HEK293 (cell line): Measurements from ENCODE around the gene MSANTD2.

Experiments
- CTCF ChIA-PET: fragments of 350-600 bp; formaldehyde crosslinking; extraction: SDS; loops from one replicate; lab custom pipeline; 2021; ENCODE audit warnings: antibody characterized with exemption; lab: Yijun Ruan, JAX
- POLR2A ChIA-PET: fragments of 300-600 bp; formaldehyde crosslinking; extraction: SDS; loops from one replicate; lab custom pipeline; 2020; ENCODE audit warnings: antibody characterized with exemption, inconsistent platforms; lab: Yijun Ruan, JAX
- H3K27ac ChIP-seq: fragments of 200-500 bp; sonication (Bioruptor generic); 2 replicates; pipeline ENCODE4 v1.5.1; 2014; ENCODE audit warnings: low read depth, low read length, control low read depth, inconsistent platforms; ENCODE audit errors: extremely low read depth
- H3K36me3 ChIP-seq, 2 experiments: fragments of 200-500 bp in 1 of 2; sonication (Bioruptor generic) in 1 of 2; 1 replicate in 1 of 2; 2 replicates in 1 of 2; pipeline ENCODE4 v1.5.1; 2014 to 2017; ENCODE audit warnings: inconsistent platforms in 2 of 2, low read length in 2 of 2; ENCODE audit not compliant: control insufficient read depth in 2 of 2, insufficient read depth in 1 of 2
- H3K4me1 ChIP-seq: fragments of 200-500 bp; sonication (Bioruptor generic); 2 replicates; pipeline ENCODE4 v1.5.1; 2014; ENCODE audit warnings: mild to moderate bottlenecking, low read length, inconsistent platforms; ENCODE audit not compliant: control insufficient read depth, insufficient read depth
- H3K4me3 ChIP-seq: 2 replicates; pipeline ENCODE4 v1.5.1; 2011; ENCODE audit warnings: low read depth, mild to moderate bottlenecking, control low read depth, low read length, moderate library complexity
- H3K9me3 ChIP-seq: fragments of 200-500 bp; sonication (Bioruptor generic); 2 replicates; pipeline ENCODE4 v1.5.1; 2014; ENCODE audit warnings: low read depth, low read length, inconsistent platforms; ENCODE audit not compliant: control insufficient read depth, insufficient read depth
- EGR2 ChIP-seq: fragments of 450-650 bp; formaldehyde crosslinking; IDR thresholded peaks from 2 replicates; pipeline ENCODE4 v1.5.1; 2016; ENCODE audit warnings: low read depth, missing biosample characterization, missing genetic modification characterization
- KLF17 ChIP-seq: fragments of 450-650 bp; formaldehyde crosslinking; IDR thresholded peaks from 2 replicates; pipeline ENCODE4 v1.5.1; 2016; ENCODE audit warnings: missing biosample characterization, missing genetic modification characterization
- SALL2 ChIP-seq: fragments of 450-650 bp; formaldehyde crosslinking; IDR thresholded peaks from 2 replicates; pipeline ENCODE4 v1.5.0; 2017; ENCODE audit warnings: missing biosample characterization, mild to moderate bottlenecking, missing genetic modification characterization, borderline replicate concordance
- TSHZ1 ChIP-seq: fragments of 450-650 bp; formaldehyde crosslinking; IDR thresholded peaks from 2 replicates; pipeline ENCODE4 v1.5.1; 2016; ENCODE audit warnings: missing biosample characterization, missing genetic modification characterization, borderline replicate concordance
- ZBTB44 ChIP-seq: fragments of 450-650 bp; IDR thresholded peaks from 2 replicates; pipeline ENCODE4 v1.5.1; 2018; ENCODE audit warnings: missing biosample characterization, mild to moderate bottlenecking, missing genetic modification characterization
- ZFHX2 ChIP-seq: fragments of 450-650 bp; formaldehyde crosslinking; conservative IDR thresholded peaks from 2 replicates; pipeline ENCODE4 v1.5.1; 2016; ENCODE audit warnings: missing biosample characterization, missing genetic modification characterization
- ZNF10 ChIP-seq: fragments of 450-650 bp; formaldehyde crosslinking; IDR thresholded peaks from 2 replicates; pipeline ENCODE4 v1.5.1; 2017; ENCODE audit warnings: missing biosample characterization, missing genetic modification characterization
- ZNF146 ChIP-seq: fragments of 450-650 bp; formaldehyde crosslinking; IDR thresholded peaks from 2 replicates; pipeline ENCODE4 v1.5.1; 2016; ENCODE audit warnings: missing biosample characterization, missing genetic modification characterization
- ZNF19 ChIP-seq: fragments of 450-650 bp; formaldehyde crosslinking; IDR thresholded peaks from 2 replicates; pipeline ENCODE4; 2016; ENCODE audit warnings: missing biosample characterization, missing genetic modification characterization, low read depth
- ZNF302 ChIP-seq: fragments of 450-650 bp; formaldehyde crosslinking; IDR thresholded peaks from 2 replicates; pipeline ENCODE4 v1.5.1; 2016; ENCODE audit warnings: missing biosample characterization, missing genetic modification characterization, low read depth
- ZNF366 ChIP-seq: fragments of 450-650 bp; formaldehyde crosslinking; conservative IDR thresholded peaks from 2 replicates; pipeline ENCODE4 v1.5.1; 2016; ENCODE audit warnings: missing biosample characterization, missing genetic modification characterization
- ZNF513 ChIP-seq: fragments of 450-650 bp; IDR thresholded peaks from 2 replicates; pipeline ENCODE4 v1.5.1; 2018; ENCODE audit warnings: missing biosample characterization, missing genetic modification characterization
- ZNF629 ChIP-seq: fragments of 450-650 bp; formaldehyde crosslinking; IDR thresholded peaks from 2 replicates; pipeline ENCODE4 v1.5.1; 2017; ENCODE audit warnings: missing biosample characterization, missing genetic modification characterization
- TF ChIP-seq, protein P1 (sequence below): fragments of 450-650 bp; formaldehyde crosslinking; IDR thresholded peaks from 2 replicates; pipeline ENCODE4 v1.5.1; 2016; ENCODE audit warnings: missing biosample characterization, missing genetic modification characterization

The MSANTD2 gene

DNA sequence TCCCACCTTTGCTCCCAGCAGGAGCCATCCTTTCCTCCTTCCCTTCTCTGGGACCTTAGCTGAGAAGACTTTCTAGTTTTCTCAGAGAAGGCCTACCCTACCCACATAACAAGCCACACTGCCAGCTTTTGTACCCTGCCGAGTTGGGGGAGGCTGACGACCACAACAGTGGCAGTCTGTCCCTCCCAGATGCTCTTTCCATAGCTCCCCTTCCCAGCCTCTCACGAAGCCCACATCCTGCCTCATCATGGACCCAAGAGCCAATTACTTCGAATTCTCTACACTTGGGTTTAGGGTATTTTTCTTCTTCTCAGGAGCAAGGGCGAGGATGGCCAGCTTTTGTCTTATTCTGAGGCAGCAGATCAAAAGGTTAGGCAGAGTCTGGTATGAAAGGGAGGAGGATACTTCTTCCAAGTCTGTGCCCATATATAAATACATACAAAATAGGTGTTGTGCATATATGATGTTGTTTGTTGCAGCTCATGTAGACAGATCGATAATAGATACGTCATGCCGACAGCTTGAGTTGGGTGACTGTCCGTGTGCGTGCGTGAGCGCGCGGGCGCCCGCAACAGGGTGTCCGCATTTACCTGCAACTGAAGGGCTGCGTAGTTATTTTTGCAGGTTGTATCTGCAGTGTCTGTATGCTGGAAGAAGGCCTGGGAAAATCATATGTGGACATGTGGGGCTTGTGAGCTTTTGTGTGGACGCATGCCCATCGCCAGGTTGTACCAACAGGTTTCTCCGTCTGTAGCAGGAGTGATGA lies 61.3 kb downstream of the MSANTD2 start (continued):
- no peak for TF ChIP-seq KLF17 (tag by site-specific recombination)
- TF ChIP-seq ZNF10 (tag by site-specific recombination) = no peak

- Histone ChIP-seq H3K4me1 (no peaks in the 10 kb centered on the region; the same call in 1 of the 2 replicates), H3K27ac (no peak overlapping the region), H3K9me3 (no peaks in the 10 kb centered on the region), H3K4me3 (no peak overlapping the region), H3K36me3 (no peaks in the 10 kb centered on the region)
- CTCF ChIA-PET = no interaction called here
- TF ChIP-seq ZFHX2 (tag by site-specific recombination) = peak; percentile 50; the same call in 1 of the 2 replicates
- TF ChIP-seq EGR2 (tag by site-specific recombination) = peak; percentile 76
- no peak for TF ChIP-seq ZNF366 (tag by site-specific recombination)
- POLR2A ChIA-PET = no interaction called here
These were observed 62.4 kb downstream of the MSANTD2 start for GRCh38 chr11:124737638-124738305.

DNA sequence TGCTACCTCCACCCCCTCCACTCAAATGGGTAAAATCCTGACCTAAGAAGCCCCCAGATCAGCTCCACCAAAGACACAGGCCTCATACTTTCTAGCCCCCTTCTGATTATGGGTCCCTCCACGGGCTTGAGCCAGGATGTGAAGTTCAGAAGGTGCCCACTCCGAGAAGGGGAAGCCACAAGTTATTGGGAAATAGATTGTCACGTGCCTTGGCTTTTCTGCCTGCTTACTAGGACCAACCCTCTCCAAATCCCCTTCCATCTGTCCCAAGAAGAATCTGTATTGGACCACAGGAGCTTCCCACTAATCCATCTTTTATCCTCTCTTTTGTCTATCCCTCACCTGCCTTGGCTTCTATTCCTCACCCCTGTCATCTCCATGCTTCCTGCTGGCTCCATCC lies 63.5 kb downstream of the MSANTD2 start:
- CTCF ChIA-PET = no interaction called here

GRCh38 chr11:124732230-124732629 lies 68.0 kb downstream of the MSANTD2 start:
- Histone ChIP-seq H3K4me3 (no peak overlapping the region), H3K27ac (no peak overlapping the region), H3K36me3 (no peaks in the 10 kb centered on the region), H3K9me3 (no peaks in the 10 kb centered on the region), H3K4me1 (no peaks in the 10 kb centered on the region)
- POLR2A ChIA-PET = no interaction called here
- CTCF ChIA-PET = interaction anchor here (0.9 kb wide), 1 partner anchor 15 kb away, joined by 3 read pairs; no protein-coding TSS in a partner anchor
- TF ChIP-seq SALL2 (tag by site-specific recombination) (no peak), TSHZ1 (no peak), ZNF19 (tag by site-specific recombination) (no peak), ZNF629 (tag by site-specific recombination) (no peak), ZNF146 (tag by site-specific recombination) (no peak)
- TF ChIP-seq, protein P1, sequence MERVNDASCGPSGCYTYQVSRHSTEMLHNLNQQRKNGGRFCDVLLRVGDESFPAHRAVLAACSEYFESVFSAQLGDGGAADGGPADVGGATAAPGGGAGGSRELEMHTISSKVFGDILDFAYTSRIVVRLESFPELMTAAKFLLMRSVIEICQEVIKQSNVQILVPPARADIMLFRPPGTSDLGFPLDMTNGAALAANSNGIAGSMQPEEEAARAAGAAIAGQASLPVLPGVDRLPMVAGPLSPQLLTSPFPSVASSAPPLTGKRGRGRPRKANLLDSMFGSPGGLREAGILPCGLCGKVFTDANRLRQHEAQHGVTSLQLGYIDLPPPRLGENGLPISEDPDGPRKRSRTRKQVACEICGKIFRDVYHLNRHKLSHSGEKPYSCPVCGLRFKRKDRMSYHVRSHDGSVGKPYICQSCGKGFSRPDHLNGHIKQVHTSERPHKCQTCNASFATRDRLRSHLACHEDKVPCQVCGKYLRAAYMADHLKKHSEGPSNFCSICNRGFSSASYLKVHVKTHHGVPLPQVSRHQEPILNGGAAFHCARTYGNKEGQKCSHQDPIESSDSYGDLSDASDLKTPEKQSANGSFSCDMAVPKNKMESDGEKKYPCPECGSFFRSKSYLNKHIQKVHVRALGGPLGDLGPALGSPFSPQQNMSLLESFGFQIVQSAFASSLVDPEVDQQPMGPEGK = no peak

More for the DNA sequence above, 63.5 kb downstream of the MSANTD2 start:
- no peak for TF ChIP-seq ZNF513 (tag by site-specific recombination)
- TF ChIP-seq ZNF302 = no peak
- TF ChIP-seq ZBTB44 (tag by site-specific recombination) = no peak
- POLR2A ChIA-PET = no interaction called here
- H3K4me3 ChIP-seq = no peak overlapping the region
- no peaks in the 10 kb centered on the region for H3K36me3 ChIP-seq
- no peaks in the 10 kb centered on the region; the same call in 1 of the 2 replicates for H3K4me1 ChIP-seq
- H3K9me3 ChIP-seq = no peaks in the 10 kb centered on the region
- H3K27ac ChIP-seq = no peak overlapping the region
